CD4-positive, CD25-positive, alpha-beta regulatory T cell (primary cell): ENCODE measurements around the gene DEF6. TPM values are rescaled to one million over a fixed set of nuclear protein-coding genes. Genes with fewer than 3 reads are reported as not detected.

ENCODE experiments used
- ATAC-seq, 2 donors: fragments of 150-1000 bp; cut with Tn5 transposase; one replicate each; pipeline ENCODE4 v1.10.0; 2021; ENCODE audit warnings: low read depth in 2 of 2, moderate number of reproducible peaks in 2 of 2, moderate library complexity in 1 of 2
- DNase-seq, 3 donors: peaks; one replicate each; pipeline versions ENCODE4 v3.0.0 to v3.0.0-alpha.2; 2012 to 2022; ENCODE audit warnings: mixed read lengths in 1 of 3
- H3K27ac ChIP-seq: one replicate; pipeline ENCODE4 v1.7.0; 2013; ENCODE audit warnings: mild to moderate bottlenecking, low read length; ENCODE audit not compliant: insufficient read depth, poor library complexity, severe bottlenecking
- H3K27me3 ChIP-seq: one replicate; pipeline ENCODE4 v1.7.0; 2013; ENCODE audit warnings: low read length; ENCODE audit not compliant: control insufficient read depth, insufficient read depth
- H3K36me3 ChIP-seq: one replicate; pipeline ENCODE4 v1.7.0; 2013; ENCODE audit warnings: mild to moderate bottlenecking, low read length, moderate library complexity; ENCODE audit not compliant: control insufficient read depth, insufficient read depth
- H3K4me1 ChIP-seq: 2 replicates; pipeline ENCODE4 v1.7.0; 2013; ENCODE audit warnings: mild to moderate bottlenecking, low read length; ENCODE audit not compliant: insufficient read depth, control insufficient read depth, poor library complexity, severe bottlenecking
- H3K4me3 ChIP-seq: one replicate; pipeline ENCODE4 v1.7.0; 2013; ENCODE audit warnings: low read depth, mild to moderate bottlenecking, low read length, moderate library complexity
- H3K9me3 ChIP-seq, 2 experiments: 1 replicate in 1 of 2; 2 replicates in 1 of 2; pipeline ENCODE4 v1.7.0; 2013; ENCODE audit warnings: low read length in 2 of 2, mild to moderate bottlenecking in 1 of 2, moderate library complexity in 1 of 2; ENCODE audit not compliant: control insufficient read depth in 2 of 2
- H3K27ac Mint-ChIP-seq, 3 donors: one replicate each; pipeline ENCODE4 v1.8.0; 2020 to 2022; ENCODE audit warnings: mild to moderate bottlenecking in 3 of 3, mixed read lengths in 3 of 3, moderate library complexity in 2 of 3
- H3K27me3 Mint-ChIP-seq: one replicate; pipeline ENCODE4 v1.8.0; 2022; ENCODE audit warnings: mild to moderate bottlenecking, mixed read lengths
- H3K36me3 Mint-ChIP-seq: one replicate; pipeline ENCODE4 v1.8.0; 2020; ENCODE audit warnings: mixed read lengths
- H3K4me1 Mint-ChIP-seq, 4 donors: one replicate each; pipeline ENCODE4 v1.8.0; 2020 to 2022; ENCODE audit warnings: mixed read lengths in 4 of 4, mild to moderate bottlenecking in 1 of 4
- H3K4me3 Mint-ChIP-seq, 4 donors: one replicate each; pipeline ENCODE4 v1.8.0; 2020 to 2022; ENCODE audit warnings: mild to moderate bottlenecking in 4 of 4, mixed read lengths in 4 of 4, moderate library complexity in 3 of 4
- H3K9me3 Mint-ChIP-seq, 7 donors: one replicate each; pipeline ENCODE4 v1.8.0; 2020 to 2022; ENCODE audit warnings: mixed read lengths in 7 of 7, mild to moderate bottlenecking in 3 of 7, moderate library complexity in 2 of 7
- polyA plus RNA-seq, 4 donors: library from polyadenylated mRNA; unstranded; fragments of 300-500 nt; fragmentation: Illumina TruSeq; gene quantifications; one replicate each; pipeline ENCODE4 v1.2.3, GENCODE V29; 2021
- total RNA-seq: library from RNA; stranded (reverse); gene quantifications from one replicate; pipeline ENCODE4 v1.2.3, GENCODE V29; 2022

The DEF6 gene
- total and polyA plus RNA-seq, 5 donors from 2014 or later: 134 to 247 (median 141) TPM

DNA sequence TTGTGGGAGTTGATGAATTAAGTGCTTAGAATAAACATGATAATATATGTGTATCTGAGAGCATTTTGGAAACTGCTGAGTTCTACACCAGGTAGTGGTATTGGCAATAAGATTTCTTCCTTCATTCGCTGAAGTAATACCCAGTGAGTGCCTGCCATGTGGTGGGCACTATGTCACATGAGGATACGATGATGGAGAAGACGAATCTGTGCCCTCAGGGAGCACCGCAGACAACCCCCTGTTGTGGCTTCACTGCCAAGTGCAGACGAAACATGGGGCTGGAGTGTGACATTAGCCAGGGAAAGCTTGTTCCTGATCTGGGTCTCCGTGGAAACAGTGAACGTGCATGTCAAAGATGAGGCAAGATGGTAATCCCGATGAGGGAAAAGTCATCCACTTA is 30.2 kb upstream of the DEF6 start:
- no peak overlapping the region for H3K4me3 Mint-ChIP-seq
- Histone ChIP-seq H3K4me3 (no peak overlapping the region), H3K4me1 (no peaks in the 10 kb centered on the region), H3K36me3 (no peaks in the 10 kb centered on the region), H3K27ac (no peak overlapping the region), H3K27me3 (no peaks in the 10 kb centered on the region), H3K9me3 (no peaks in the 10 kb centered on the region)
- H3K9me3 Mint-ChIP-seq: no peaks in the 10 kb centered on the region
- peaks cover 30 to 53% (median 38%) of the 10 kb centered on the region in 4 donors for H3K4me1 Mint-ChIP-seq
- DNase-seq (no peak), ATAC-seq (no peak)
- peak overlapping the region in 2 of 3 donors; percentile 38 to 67 for H3K27ac Mint-ChIP-seq
- H3K27me3 Mint-ChIP-seq: no peaks in the 10 kb centered on the region
- peaks cover 20% of the 10 kb centered on the region for H3K36me3 Mint-ChIP-seq

DNA sequence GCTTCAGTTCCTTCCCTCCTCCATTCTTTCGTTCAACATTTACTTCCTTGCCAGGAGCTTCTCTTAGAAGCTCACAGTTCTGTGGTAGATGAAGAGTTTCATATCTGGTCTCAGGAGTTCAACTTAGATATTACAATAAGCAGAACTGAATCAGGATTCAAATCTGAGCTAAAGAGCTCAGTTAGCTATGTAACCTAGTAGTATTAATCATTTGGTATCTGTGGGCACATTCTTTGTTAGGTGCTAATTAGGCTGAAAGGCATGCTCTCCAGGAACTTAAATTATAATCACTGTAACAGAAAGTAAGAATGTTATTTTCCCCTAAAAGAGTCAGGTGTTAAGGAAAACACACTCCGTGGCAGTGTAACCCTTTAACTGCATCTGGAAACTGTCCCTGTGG is 29.7 kb upstream of the DEF6 start:
- H3K36me3 ChIP-seq: no peaks in the 10 kb centered on the region
- Mint-ChIP-seq H3K9me3 (no peaks in the 10 kb centered on the region), H3K4me1 (peaks cover 25 to 52% (median 36%) of the 10 kb centered on the region in 4 donors), H3K27me3 (no peaks in the 10 kb centered on the region), H3K36me3 (peaks cover 20% of the 10 kb centered on the region), H3K4me3 (no peak overlapping the region), H3K27ac (peak overlapping the region in 2 of 3 donors; percentile 20 to 38)
- no peak overlapping the region for H3K4me3 ChIP-seq
- no peaks in the 10 kb centered on the region for H3K27me3 ChIP-seq
- DNase-seq (no peak), ATAC-seq (no peak)
- H3K27ac ChIP-seq: no peak overlapping the region
- no peaks in the 10 kb centered on the region for H3K4me1 ChIP-seq
- no peaks in the 10 kb centered on the region for H3K9me3 ChIP-seq

DNA sequence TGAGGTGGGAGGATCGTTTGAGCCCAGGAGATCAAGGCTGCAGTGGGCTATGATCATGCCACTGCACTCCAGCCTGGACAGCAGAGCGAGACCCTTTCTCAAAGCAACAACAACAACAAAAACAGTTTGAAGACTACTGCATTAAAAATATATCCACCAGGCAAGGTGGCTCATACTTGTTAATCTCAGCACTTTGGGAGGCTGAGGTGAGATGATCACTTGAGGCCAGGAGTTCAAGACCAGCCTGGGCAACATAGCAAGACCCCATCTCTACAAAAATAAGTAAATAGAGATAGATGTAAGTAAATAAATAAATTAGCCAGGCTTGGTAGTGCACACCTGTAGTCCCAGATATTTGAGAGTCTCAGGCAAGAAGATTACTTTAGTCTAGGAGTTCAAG is 25.6 kb upstream of the DEF6 start:
- H3K36me3 Mint-ChIP-seq: peaks cover 23% of the 10 kb centered on the region
- H3K27me3 Mint-ChIP-seq: no peaks in the 10 kb centered on the region
- Histone ChIP-seq H3K27ac (no peak overlapping the region), H3K9me3 (no peaks in the 10 kb centered on the region), H3K36me3 (no peaks in the 10 kb centered on the region), H3K27me3 (no peaks in the 10 kb centered on the region), H3K4me1 (peaks cover 6% of the 10 kb centered on the region), H3K4me3 (no peak overlapping the region)
- ATAC-seq (no peak), DNase-seq (no peak)
- no peaks in the 10 kb centered on the region for H3K9me3 Mint-ChIP-seq
- H3K4me1 Mint-ChIP-seq: peaks cover 17 to 40% (median 33%) of the 10 kb centered on the region in 4 donors
- no peak overlapping the region for H3K27ac Mint-ChIP-seq
- no peak overlapping the region for H3K4me3 Mint-ChIP-seq

DNA sequence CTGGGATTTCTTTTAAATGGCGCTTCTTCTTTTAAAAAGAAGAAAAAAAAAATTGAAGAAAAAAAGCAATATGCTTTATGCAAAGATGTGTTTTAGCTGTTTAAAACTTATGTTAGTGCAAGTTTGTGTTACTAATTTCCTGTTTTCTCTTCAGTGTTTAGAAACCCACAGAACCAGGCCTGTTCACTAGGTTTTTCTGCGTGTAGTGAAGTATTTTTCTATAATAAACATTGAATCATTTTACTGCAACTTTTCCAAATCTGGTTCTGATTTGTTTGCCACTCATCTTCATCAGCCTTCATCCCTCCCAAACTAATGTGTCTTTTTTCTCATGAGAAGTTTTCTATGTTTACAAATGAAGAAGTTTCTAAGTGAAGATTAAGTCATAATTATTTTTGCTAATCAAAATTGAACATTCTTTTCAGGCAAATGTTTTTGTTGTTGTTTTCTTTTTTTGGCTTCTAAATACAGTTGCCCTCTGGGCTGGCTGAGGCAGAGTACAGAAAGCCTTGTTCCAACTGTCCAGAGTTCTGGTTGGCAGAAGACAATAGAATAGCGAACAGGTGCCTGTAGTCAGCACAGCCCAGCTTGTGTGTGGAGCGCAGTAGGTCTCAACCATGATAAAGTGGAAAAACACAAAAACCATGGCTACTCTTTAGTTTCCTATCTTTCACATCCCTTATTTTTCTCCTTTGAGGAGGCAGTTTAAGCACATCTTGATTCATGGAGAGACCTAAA is 23.6 kb upstream of the DEF6 start:
- peak overlapping the region in 3 of 4 donors; percentile 22 to 61 (median 26) for H3K4me3 Mint-ChIP-seq
- peaks cover 6% of the 10 kb centered on the region for H3K4me1 ChIP-seq
- ATAC-seq (no peak), DNase-seq (no peak)
- H3K4me1 Mint-ChIP-seq: peaks cover 14 to 33% (median 23%) of the 10 kb centered on the region in 4 donors
- peak overlapping the region; percentile 38 to 69 (median 64) for H3K27ac Mint-ChIP-seq
- no peak overlapping the region for H3K4me3 ChIP-seq
- no peaks in the 10 kb centered on the region for H3K9me3 Mint-ChIP-seq
- H3K27ac ChIP-seq: no peak overlapping the region
- H3K27me3 Mint-ChIP-seq: no peaks in the 10 kb centered on the region
- peaks cover 18% of the 10 kb centered on the region for H3K36me3 Mint-ChIP-seq
- H3K27me3 ChIP-seq: no peaks in the 10 kb centered on the region
- H3K9me3 ChIP-seq: no peaks in the 10 kb centered on the region
- H3K36me3 ChIP-seq: no peaks in the 10 kb centered on the region

DNA sequence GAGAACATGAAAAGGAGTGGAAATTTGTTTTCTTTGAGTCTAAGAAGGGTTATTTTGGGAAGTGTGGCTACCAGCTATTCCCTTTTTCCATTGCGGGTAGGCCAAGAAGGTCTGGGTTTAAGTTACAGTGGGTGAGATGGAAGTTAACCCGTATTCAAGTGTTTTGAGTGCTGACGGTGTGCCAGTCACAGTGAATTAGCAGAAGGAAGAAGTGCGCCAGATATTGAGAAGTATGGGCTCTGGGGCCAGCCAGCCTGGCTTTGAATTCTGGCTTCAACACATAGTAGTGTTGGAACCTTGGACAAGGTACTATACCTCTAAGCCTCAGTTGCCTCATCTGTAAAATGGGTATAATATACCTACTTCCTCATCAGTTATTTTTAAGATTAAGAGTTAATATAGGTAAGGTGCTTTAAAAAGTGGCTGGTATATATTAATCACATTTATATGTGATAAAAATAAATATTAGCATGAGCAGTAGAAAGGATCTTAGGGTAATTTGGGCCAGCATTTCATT is 21.8 kb upstream of the DEF6 start:
- H3K4me1 Mint-ChIP-seq: peaks cover 11 to 23% (median 22%) of the 10 kb centered on the region in 4 donors
- DNase-seq: no peak
- Histone ChIP-seq H3K27ac (no peak overlapping the region), H3K9me3 (no peaks in the 10 kb centered on the region), H3K4me1 (peaks cover 6% of the 10 kb centered on the region), H3K27me3 (no peaks in the 10 kb centered on the region), H3K4me3 (no peak overlapping the region), H3K36me3 (peaks cover under 1% of the 10 kb centered on the region)
- peaks cover 8% of the 10 kb centered on the region for H3K36me3 Mint-ChIP-seq
- no peak overlapping the region for H3K4me3 Mint-ChIP-seq
- no peaks in the 10 kb centered on the region for H3K9me3 Mint-ChIP-seq
- no peaks in the 10 kb centered on the region for H3K27me3 Mint-ChIP-seq
- H3K27ac Mint-ChIP-seq: peak overlapping the region in 1 of 3 donors; percentile 88
- ATAC-seq: no peak

DNA sequence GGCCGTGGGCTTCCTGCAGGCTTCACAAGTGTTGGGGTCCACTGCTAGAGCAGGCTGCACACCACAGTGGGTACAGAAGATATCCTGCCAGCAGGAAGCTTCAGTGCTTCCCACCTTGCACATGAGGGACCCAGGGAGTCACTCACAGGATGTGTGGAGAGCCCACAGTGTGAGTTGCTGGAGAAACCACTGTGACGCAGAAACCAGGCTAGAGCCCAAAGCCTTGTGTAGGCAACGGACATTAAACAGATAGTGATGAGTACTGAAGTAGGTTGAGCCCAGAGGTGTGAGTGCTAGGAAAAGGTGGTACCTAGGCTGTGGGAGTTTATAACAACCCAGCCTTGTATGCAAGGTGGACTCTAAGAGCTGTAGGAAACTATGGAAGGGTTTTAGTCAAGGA is 18.9 kb upstream of the DEF6 start:
- Mint-ChIP-seq H3K4me3 (no peak overlapping the region), H3K4me1 (peaks cover 12 to 19% (median 16%) of the 10 kb centered on the region in 4 donors), H3K27ac (peak overlapping the region in 1 of 3 donors; percentile 3), H3K9me3 (no peaks in the 10 kb centered on the region), H3K36me3 (peaks cover 28% of the 10 kb centered on the region), H3K27me3 (no peaks in the 10 kb centered on the region)
- Histone ChIP-seq H3K27me3 (no peaks in the 10 kb centered on the region), H3K4me1 (peaks cover 6% of the 10 kb centered on the region), H3K4me3 (no peak overlapping the region), H3K9me3 (no peaks in the 10 kb centered on the region), H3K27ac (no peak overlapping the region), H3K36me3 (peaks cover 30% of the 10 kb centered on the region)
- no peak for ATAC-seq
- DNase-seq: no peak

DNA sequence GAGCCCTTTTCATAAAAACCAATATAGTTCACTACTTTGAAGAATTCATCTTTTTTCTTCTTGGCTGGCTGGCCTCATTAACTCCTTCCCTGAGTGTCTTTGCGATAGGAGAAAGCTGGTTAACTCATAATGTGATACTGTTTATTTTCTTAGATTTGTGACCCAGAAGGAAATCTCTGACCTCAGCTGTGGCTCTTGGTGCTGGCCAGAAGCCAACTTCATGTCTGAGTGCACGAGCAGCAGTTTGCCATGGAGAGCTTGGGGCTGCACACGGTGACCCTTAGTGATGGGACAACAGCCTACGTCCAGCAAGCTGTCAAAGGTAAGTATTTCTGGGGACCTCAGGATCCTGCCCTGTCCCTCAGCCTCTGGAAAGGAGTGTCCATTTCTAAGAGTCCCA is 16.7 kb upstream of the DEF6 start:
- Histone ChIP-seq H3K4me1 (no peaks in the 10 kb centered on the region), H3K9me3 (no peaks in the 10 kb centered on the region), H3K4me3 (no peak overlapping the region), H3K36me3 (peaks cover 47% of the 10 kb centered on the region), H3K27me3 (no peaks in the 10 kb centered on the region), H3K27ac (no peak overlapping the region)
- no peaks in the 10 kb centered on the region for H3K9me3 Mint-ChIP-seq
- peaks cover 34% of the 10 kb centered on the region for H3K36me3 Mint-ChIP-seq
- no peak for ATAC-seq
- H3K4me3 Mint-ChIP-seq: no peak overlapping the region
- no peak for DNase-seq
- peaks cover 3 to 12% (median 4%) of the 10 kb centered on the region in 4 donors for H3K4me1 Mint-ChIP-seq
- peak overlapping the region in 1 of 3 donors; percentile 28 for H3K27ac Mint-ChIP-seq
- H3K27me3 Mint-ChIP-seq: no peaks in the 10 kb centered on the region

DNA sequence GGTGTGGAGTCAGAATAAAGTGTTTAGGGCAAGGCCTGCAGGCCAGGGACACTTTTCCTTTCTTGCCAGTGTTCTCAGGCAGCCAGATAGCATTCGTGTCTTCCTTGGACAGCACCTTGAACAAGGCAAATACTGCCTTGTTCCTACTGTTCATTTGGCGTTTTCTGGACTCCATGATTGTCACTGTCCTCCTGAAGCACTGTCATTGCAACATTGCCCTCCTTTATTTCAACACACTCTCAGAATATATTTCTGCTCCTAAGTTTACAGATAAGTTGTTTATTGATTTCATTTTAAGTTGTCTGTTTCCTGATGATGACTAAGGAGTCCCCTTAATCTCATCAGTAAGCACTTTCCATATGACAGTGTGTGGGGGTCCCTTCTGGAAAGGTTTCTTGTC is 15.1 kb upstream of the DEF6 start:
- H3K9me3 Mint-ChIP-seq: no peaks in the 10 kb centered on the region
- ATAC-seq (no peak), DNase-seq (no peak)
- H3K36me3 Mint-ChIP-seq: peaks cover 46% of the 10 kb centered on the region
- Histone ChIP-seq H3K27ac (no peak overlapping the region), H3K4me1 (no peaks in the 10 kb centered on the region), H3K9me3 (no peaks in the 10 kb centered on the region), H3K4me3 (no peak overlapping the region), H3K36me3 (peaks cover 63% of the 10 kb centered on the region), H3K27me3 (no peaks in the 10 kb centered on the region)
- no peak overlapping the region for H3K4me3 Mint-ChIP-seq
- peak overlapping the region in 1 of 3 donors; percentile 75 for H3K27ac Mint-ChIP-seq
- peaks cover 0 to 7% (median 2%) of the 10 kb centered on the region in 4 donors for H3K4me1 Mint-ChIP-seq
- H3K27me3 Mint-ChIP-seq: no peaks in the 10 kb centered on the region
